Activated naive CD8-positive, alpha-beta T cell treated with anti-CD3 and anti-CD28 coated beads, Interleukin-2, amount 50 U/mL, for 16 hours (primary cell): Measurements from ENCODE around the gene PDE6D.
"Not testable (repeated sequence)": the region's sequence is repeated elsewhere in the genome, so short reads cannot be mapped to it uniquely, and the experiment has no call there.

Experiments used
- DNase-seq: peaks from one replicate; pipeline ENCODE4 v3.0.0-alpha.2; 2020; ENCODE audit warnings: low read depth, low spot score

PDE6D gene

DNA sequence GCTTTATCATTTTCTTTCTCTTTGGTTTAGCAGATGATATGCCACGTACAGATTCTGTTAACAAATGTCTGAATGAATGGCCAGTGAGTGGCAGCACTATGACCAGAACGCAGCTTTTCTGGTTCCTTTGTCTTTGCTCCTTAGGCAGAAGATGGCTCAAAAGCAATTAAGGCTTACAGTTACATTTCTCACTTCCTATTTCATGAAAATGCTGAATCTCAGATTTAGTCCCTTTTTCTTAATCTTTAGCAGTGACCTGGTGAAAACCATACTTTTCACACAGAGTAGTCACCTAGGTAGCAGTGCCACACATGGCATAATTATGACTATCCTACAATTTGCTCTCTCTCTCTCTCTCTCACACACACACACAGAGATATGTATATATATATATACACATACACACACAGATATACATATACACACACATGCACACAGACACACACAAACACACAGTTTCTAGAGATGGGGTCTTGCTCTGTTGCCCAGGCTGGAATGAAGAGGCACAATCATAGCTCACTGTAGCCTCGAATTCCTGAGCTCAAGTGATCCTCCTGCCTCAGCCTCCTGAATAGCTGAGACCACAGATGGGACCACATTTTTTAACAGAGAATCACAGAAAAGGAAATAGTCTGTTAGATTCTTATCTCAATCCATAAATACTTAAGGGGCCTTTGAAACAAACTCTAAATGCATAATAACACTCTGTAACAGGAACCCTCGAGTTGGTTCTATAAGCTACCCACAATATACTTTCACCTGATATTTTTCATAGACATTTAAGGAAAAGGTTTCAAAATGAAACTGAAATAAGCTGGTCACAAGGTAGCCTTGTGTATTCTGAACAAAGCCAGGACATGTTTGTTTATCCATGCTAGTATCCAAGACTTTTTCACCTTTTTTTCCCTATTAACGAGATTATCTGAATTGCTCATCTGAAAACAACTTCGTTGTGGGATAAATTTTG, 11.6 kb downstream of the PDE6D start:
- DNase-seq, result no peak

DNA sequence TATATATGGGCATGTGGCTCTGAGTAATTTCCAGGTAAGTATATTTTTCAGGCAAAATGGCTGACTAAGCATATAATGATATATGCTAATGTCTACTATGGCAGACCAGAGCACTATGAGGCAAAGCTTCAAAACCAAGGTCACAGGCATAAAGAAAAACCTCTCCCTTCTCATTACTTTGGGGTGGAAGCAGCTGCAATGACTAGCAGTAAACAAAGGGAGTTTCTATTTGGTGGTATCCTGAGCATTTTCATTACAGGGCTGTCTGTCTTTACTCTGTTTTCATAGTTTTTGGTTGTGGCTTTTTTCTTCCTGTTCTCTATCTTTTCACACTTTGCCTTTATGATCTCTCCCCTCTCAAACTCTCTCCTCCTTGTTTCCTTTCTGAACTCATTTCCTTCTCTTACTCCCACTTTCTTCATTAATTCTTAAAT, 15.6 kb downstream of the PDE6D start:
- DNase-seq, result no peak

DNA sequence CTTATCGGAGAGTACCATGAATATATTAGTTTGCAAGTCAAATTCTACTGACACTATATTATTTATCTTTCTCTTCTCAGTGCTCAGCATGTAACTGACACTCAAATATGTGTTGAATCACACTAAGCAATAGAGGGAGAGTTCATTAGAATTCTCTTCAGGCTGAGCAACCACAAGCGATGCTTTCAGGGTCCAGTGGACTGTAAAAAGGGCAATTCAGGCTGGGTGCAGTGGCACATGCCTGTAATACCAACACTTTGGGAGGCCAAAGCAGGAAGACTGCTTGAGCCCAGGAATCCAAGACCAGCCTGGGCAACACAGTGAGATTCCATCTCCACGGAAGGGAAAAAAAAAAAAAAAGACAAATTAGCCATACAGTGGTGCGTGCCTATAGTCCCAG, 16.3 kb downstream of the PDE6D start:
- no peak for DNase-seq

DNA sequence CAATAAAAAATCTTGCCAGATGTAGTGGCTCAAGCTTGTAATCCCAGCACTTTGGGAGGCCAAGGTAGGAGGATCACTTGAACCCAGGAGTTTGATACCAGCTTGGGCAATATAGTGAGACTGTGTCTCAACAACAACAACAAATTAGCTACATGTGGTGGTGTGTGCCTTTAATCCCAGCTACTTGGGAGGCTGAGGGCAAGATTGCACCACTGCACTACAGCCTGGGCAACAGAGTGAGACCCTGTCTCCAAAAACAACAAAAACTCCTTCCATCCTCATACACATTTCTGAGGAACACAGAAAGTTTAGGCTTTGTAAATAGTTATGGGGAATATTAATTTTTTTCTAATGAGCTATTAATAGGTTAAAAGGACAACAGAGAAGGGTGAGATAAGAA, 17.0 kb downstream of the PDE6D start:
- DNase-seq, result no peak

DNA sequence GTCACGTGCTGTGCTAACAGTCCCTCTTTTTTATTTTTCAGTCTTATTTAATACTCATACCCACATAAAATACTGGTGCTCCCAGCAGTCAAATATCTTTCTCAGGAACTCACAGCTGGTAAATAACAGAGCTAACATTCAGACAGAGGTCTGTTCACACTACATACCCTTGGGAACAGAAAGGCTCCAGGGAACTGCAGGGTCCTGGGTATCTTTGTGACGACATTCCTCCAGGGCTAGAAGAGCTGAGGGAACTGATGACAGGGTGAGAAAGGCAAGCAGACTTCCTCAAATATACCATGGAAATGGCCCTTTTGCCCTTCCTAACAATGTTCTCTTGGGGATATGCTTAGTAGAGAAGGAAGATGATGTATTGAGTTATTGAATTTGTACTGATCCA, 19.3 kb downstream of the PDE6D start:
- DNase-seq, result no peak

DNA sequence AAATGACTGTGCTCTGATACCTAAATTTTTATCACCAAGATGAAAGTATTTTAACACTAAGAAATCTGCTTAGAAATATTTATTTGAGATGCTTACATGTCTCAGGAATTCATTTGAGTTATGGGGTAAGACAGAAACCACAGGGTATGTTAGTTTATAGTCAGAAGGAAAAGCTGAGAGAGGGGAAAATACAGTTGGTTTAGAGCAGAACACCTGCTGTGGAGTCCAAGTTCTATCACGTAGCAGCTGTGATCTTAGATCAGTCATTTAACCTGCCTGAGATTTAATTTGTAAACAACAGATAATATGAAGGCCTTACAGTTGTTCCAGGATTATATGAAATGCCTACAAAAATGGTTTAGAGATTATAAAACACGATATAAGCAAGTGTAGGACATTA, 29.0 kb downstream of the PDE6D start:
- no peak for DNase-seq

DNA sequence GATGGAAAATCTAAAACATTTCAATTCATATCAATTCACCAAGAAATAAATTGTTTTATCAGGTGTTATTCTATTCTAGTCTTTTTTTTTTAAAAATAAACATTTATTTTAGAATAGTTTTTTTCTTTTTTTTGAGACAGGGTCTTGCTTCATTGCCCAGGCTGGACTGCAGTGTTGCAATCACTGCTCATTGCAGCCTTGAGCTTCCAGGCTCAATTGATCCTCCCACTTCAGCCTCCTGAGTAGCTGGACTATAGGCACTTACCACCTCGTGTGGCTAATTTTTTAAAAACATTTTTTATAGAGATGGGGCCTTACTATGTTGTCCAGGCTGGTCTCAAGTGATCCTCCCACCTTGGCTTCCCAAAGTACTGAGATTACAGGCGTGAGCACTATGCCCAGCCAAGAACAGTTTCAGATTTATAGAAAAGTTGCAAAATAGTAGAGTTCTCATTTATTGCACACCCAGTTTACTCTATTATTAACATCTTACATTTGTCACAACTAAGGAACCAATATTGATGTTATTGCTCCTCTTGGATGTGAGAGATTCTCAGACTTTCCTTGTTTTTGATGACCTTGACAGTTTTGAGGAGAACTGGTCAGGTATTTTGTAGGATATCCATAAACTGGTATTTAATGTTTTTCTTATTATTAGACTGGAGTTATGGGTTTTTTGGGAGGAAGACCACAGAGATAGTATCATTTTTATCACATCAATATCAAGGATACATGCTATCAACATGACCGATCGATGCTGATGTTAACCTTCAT, 29.9 kb downstream of the PDE6D start:
- no peak for DNase-seq

DNA sequence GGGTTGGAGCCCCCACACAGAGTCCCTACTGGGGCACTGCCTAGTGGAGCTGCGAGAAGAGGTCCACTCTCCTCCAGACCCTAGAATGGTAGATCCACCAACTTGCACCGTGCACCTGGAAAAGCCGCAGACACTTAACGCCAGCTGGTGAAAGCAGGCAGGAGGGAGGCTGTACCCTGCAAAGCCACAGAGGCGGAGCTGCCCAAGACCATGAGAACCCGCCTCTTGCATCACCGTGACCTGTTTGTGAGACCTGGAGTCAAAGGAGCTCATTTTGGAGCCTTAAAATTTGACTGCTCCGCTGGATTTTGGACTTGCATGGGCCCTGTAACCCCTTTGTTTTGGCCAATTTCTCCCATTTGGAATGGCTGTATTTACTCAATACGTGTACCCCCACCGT, 32.1 kb downstream of the PDE6D start:
- not testable (repeated sequence) for DNase-seq

DNA sequence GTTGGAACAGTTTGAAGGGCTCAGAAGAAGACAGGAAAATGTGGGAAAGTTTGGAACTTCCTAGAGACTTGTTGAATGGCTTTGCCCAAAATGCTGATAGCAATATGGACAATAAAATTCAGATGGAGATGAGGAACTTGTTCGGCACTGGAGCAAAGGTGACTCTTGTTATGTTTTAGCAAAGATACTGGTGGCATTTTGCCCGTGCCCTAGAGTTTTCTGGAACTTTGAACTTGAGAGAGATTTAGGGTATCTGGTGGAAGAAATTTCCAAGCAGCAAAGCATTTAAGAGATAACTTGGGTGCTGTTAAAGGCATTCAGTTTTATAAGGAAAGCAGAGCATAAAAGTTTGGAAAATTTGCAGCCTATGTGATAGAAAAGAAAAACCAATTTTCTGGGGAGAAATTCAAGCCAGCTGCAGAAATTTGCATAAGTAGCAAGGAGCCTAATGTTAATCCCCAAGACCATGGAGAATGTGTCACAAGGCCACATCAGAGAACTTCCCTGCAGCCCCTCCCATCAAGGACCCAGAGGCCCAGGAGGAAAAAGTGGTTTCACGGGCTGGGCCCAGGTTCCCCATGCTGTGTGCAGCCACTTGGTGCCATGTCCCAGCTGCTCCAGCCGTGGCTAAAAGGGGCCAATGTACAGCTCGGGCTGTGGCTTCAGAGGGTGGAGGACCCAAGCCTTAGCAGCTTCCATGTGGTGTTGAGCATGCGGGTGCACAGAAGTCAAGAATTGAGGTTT, 32.8 kb downstream of the PDE6D start:
- DNase-seq, result not testable (repeated sequence)

DNA sequence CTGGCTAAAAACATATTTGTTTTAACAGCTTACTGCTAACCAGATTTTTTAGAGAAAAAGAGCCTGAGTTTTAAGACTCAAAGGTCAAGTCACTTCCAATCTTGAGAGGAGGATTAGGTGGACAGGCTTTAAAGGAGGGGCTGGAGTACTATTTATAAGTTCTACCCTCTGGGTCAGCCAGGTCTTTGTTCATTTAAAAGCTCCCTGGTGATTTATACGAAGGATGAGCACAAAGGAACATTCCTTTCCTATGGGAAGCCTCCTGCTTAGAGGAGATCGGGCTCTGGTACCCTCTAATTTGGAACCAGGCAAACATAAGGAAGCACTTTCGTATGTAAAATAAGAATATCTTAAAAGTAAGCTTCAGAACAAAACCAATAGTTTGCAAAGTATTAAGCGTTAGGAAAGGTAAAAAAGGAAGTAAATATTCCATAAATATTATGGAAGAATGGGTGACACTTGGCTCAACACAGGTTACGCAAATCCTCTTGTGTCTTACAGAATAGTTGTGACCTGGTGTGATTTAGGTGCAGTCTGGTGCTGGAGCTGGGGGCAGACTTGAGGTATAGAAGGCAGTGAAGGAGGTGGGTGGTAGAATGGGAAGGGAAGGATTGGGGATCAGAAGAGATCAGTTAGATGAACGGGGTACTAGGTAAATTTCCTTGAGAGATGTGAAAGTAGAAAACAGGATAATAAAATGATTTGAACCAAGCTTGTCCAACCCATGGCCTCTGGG, 35.6 kb downstream of the PDE6D start:
- DNase-seq, result no peak

DNA sequence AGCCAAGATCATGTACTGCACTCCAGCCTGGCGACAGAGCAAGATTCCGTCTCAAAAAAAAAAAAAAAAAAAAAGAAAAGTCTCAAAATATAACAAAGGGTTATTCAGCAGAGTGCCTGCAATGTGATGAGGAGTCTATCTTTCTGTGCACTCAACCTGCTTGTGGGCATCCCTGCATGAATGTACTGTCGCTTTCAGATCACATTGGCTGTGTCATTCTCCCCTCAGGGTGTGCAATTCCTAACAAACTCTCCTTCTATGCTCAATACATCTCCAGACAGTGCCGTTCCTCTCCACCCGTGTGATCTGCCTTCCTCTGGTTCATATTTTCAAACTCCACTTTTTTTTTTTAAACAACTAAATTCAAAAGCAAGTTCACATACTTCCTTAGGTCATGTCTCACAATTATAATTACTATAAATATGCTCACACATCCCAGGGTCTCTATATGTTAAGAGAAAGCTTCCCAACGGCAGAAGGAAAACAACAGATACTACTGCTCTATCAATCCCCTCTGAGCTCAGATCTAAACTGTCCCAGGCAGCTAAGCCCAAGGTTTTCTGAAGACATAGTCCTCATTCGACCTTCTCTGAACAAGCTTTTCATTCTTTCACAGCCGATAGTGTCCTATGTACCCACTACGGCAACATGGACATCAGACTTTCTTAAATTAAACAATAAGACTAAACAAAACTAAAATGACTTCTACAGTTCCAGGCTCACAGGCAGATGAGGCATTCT, 37.5 kb downstream of the PDE6D start:
- DNase-seq, result no peak

DNA sequence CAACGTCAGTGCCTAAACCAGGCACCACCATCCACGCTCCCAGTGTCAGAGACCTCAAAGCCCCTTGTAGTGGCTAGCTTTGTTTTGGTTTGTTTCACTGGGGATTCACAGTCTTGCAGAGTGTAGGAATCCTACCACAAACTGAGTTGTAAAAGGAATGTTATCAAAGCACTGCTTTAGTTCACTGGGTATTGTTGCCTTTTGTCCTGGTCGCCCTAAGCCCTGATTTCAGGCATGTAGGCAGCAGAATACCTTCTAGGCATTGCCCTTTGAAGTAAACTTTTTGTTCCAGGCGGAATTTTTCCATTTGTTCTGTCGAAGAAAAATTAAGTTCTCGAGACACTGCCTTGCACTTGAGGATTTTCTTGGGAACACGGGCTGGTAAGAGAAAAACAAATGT, 43.3 kb downstream of the PDE6D start:
- DNase-seq, result no peak

DNA sequence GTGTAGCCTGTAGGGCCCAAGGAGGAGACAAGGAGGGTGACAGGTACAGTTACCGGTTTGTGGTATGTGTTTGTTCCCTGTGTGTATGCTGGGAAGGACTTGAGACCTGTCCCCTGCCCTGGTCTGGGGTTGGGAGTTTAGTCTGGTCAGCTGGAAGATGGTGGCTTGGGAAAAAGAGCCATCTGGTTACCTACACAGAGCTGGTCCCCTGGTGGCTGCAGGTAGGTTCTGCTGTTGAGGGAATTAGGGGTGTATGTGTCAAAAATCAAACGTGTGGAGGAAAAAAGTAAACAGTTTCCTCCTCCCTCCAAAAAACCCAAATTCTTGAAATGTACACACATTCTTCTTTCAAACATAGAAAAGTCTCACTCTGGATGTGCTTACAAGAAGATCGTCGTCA, 48.5 kb downstream of the PDE6D start:
- DNase-seq, result no peak

DNA sequence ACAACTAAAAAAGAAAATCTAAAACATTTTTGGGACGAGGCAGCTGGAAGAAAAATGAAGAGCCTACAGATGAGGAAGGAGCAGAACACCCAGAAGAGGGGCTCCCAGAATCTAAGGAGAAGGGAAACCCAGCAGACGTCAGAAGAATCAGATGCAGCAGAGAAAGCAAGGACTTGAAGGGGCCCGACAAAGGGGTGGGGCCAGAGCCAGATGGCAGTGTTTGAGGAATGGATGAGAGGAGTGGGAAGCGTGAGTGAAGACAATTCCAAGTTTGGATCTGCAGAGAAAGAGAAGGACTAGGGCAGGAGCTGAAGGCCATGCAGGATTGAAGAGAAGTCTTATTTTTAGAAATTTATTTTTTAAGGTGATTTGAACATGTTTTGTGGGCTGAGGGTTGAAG, 53.5 kb downstream of the PDE6D start:
- no peak for DNase-seq

DNA sequence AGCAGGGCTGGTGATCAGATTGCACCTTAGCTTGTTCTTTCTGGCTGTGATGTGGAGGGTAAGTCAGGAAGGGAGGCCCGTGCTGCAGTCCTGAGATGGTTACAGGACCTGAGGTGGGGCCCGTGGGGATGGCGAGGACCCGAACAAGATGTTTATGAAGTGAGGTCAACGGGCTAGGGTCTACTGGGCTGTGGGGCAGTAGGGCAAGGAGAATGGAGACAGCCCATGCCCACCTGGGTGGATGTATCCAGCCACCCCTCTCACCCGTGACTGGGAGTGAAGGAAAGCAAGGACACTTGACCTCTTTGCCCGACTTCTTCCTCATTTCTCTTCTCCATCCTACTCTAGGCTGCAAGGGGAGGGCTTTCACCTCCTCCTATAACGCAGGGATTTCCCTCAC, 54.8 kb downstream of the PDE6D start:
- no peak for DNase-seq

DNA sequence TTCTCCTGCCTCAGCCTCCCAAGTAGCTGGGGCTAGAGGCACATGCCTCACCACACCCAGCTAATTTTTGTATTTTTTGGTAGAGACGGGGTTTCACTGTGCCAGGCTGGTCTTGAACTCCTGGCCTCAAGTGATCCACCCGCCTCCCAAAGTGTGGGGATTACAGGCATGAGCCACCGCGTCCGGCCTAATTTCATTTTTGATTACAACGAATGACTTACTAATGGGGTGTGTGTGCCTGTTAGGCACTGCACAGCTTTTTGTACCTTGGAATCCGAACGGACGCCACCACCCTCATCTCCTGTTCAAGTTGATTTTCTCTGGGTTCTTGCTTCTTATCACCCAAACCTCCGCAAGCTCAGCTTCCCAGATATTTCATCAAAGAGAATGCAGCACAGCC, 55.6 kb downstream of the PDE6D start:
- DNase-seq, result no peak

DNA sequence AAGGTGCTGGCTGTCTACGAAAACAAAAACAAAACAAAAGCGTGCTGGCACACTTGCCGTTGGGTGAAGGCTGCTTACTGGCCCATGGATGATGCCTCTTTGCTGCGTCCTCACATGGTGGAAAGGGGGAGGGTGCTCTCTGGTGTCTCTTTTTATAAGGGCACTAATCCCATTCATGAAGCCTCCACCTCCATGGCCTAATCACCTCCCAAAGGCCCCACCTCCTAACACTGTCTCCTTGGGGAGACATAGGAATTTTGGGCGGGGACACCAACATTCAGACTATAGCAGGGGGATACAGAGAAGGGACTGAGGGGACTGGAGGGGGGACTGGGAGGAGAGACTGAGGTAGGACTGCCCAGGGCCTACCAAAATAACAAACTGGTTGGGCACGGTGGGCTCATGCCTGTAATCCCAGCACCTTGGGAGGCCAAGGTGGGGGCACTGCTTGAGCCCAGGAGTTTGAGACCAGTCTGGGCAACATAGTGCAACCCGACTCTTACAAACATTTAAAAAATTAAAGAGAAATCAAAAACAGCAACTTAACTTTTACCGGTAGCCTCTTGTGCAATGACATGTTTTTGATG, 58.3 kb downstream of the PDE6D start:
- DNase-seq, result no peak

DNA sequence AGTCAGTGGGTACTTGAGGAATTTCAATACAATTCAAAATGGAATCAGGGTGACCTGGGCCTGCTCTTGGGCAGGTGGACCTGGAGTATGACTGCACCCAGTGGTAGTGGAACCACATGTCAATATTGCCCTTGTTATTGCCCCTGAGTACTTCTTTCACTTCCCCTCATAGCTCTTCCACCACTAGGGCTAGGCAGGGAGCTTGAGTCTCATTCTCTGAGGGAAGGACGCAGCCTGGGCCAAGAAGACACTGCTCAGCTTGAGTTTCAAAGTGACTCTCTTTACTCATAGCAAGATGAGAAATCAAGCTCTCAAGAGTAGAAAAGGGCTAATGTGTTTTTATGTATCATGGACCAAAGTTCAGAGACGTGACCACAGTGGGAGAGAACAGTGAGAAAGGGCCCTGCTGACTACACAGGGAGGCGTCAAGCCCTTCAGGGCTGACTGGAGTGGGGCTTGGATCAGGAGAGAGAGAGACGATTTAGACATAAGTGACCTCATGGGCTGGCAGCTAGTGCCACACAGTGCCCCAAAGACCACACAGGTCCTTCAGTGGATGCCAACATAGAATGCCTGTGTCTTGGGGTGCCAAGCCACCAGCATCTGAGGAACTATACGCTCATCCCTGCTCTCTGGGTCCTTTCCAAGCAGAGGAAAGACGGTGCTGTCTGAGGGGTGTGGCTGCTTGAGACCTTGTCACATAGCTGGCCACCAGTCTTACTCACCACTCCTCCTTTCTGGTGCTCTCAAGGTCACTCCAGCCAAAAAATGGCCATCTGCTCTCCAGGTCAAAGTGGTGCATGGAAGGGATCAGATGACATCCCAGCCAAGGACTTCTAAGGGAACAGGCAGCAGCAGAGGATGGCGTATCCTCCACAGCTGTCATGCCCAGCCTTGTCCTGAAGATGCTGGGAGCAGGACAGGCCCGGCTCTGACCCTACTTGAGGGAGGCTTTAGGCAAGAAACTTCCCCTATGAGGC, 59.8 kb downstream of the PDE6D start:
- DNase-seq, result no peak
